Activated CD8-positive, alpha-beta T cell treated with anti-CD3 and anti-CD28 coated beads for 36 hours (primary cell): ENCODE results near the gene ARPIN. TPM values are rescaled to one million over a fixed set of nuclear protein-coding genes. Genes with fewer than 3 reads are reported as not detected.
"Not testable (repeated sequence)": the region's sequence is repeated elsewhere in the genome, so short reads cannot be mapped to it uniquely, and the experiment has no call there.

Experiments used
- ATAC-seq: fragments of 200-7000 bp; cut with Tn5 transposase; one replicate; pipeline ENCODE4 v1.10.0; 2021; ENCODE audit warnings: mild to moderate bottlenecking, moderate library complexity
- CTCF ChIA-PET: fragments of 350-600 bp; sonication (Branson Sonifier 250); formaldehyde crosslinking; loops from one replicate; lab custom pipeline; 2021; ENCODE audit warnings: antibody characterized with exemption; lab: Charles Lee
- POLR2A ChIA-PET: fragments of 350-600 bp; sonication (Branson Sonifier 250); formaldehyde crosslinking; loops from one replicate; lab custom pipeline; 2021; ENCODE audit warnings: antibody characterized with exemption; lab: Charles Lee
- DNase-seq: peaks from one replicate; pipeline ENCODE4 v3.0.0-alpha.2; 2020
- H3K27ac Mint-ChIP-seq: one replicate; pipeline ENCODE4 v1.8.0; 2021; ENCODE audit warnings: mild to moderate bottlenecking, mixed read lengths
- H3K27me3 Mint-ChIP-seq: one replicate; pipeline ENCODE4 v1.8.0; 2021; ENCODE audit warnings: mixed read lengths
- H3K36me3 Mint-ChIP-seq: one replicate; pipeline ENCODE4 v1.8.0; 2021; ENCODE audit warnings: low read depth, mixed read lengths
- H3K4me1 Mint-ChIP-seq: one replicate; pipeline ENCODE4 v1.8.0; 2021; ENCODE audit warnings: low read depth, mixed read lengths
- H3K4me3 Mint-ChIP-seq: one replicate; pipeline ENCODE4 v1.8.0; 2021; ENCODE audit warnings: mild to moderate bottlenecking, moderate library complexity, mixed read lengths
- H3K9me3 Mint-ChIP-seq: one replicate; pipeline ENCODE4 v1.8.0; 2021; ENCODE audit warnings: mixed read lengths
- CTCF ChIP-seq: fragments of 200-600 bp; IDR thresholded peaks from one replicate; pipeline ENCODE4 v1.8.0; 2022; ENCODE audit warnings: antibody characterized with exemption, mild to moderate bottlenecking
- intact Hi-C: fragments of 100-400 bp; cut with micrococcal nuclease; formaldehyde crosslinking; loops from one replicate; pipeline ENCODE4 v1.10.0; 2022
- total RNA-seq, 2 experiments: library from RNA; stranded (reverse); gene quantifications; one replicate each; pipeline ENCODE4 v1.2.3, GENCODE V29; 2021

Gene ARPIN
- total RNA-seq, 2 experiments from 2014 or later, result not detected

GRCh38 chr15:89858661-89859458 is 53.9 kb downstream of the ARPIN start:
- ATAC-seq, result no peak
- POLR2A ChIA-PET, result no interaction called here

GRCh38 chr15:89857673-89858072 is 55.1 kb downstream of the ARPIN start:
- no peak for ATAC-seq
- Mint-ChIP-seq H3K4me3 (no peak overlapping the region), H3K9me3 (no peaks in the 10 kb centered on the region), H3K27ac (no peak overlapping the region), H3K4me1 (peaks cover 5% of the 10 kb centered on the region), H3K36me3 (peaks cover 14% of the 10 kb centered on the region), H3K27me3 (no peaks in the 10 kb centered on the region)
- intact Hi-C loops, result no loop called here
- POLR2A ChIA-PET, result no interaction called here
- no peak for TF ChIP-seq CTCF
- DNase-seq, result no peak
- CTCF ChIA-PET, result interaction anchor here (1.4 kb wide), 2 partner anchors 17 to 97 kb away, joined by 3 to 5 read pairs; no protein-coding TSS in a partner anchor

More at GRCh38 chr15:89858661-89859458, 53.9 kb downstream of the ARPIN start:
- Mint-ChIP-seq H3K9me3 (no peaks in the 10 kb centered on the region), H3K4me1 (peaks cover 5% of the 10 kb centered on the region), H3K27ac (no peak overlapping the region), H3K4me3 (no peak overlapping the region), H3K27me3 (no peaks in the 10 kb centered on the region), H3K36me3 (peaks cover 11% of the 10 kb centered on the region)
- CTCF ChIA-PET, result interaction anchor here (2.9 kb wide), 1 partner anchor 98 kb away, joined by 8 read pairs; no protein-coding TSS in a partner anchor
- TF ChIP-seq CTCF, result no peak
- no peak for DNase-seq
- intact Hi-C loops, result no loop called here

- no peaks in the 10 kb centered on the region for H3K9me3 Mint-ChIP-seq
- no peak for ATAC-seq
- H3K4me3 Mint-ChIP-seq, result no peak overlapping the region
- no peak overlapping the region for H3K27ac Mint-ChIP-seq
- intact Hi-C loops, result no loop called here
- no peaks in the 10 kb centered on the region for H3K27me3 Mint-ChIP-seq
- ChIA-PET CTCF (no interaction called here), POLR2A (no interaction called here)
- H3K4me1 Mint-ChIP-seq, result peaks cover 11% of the 10 kb centered on the region
- DNase-seq, result no peak
- TF ChIP-seq CTCF, result no peak
- peaks cover 19% of the 10 kb centered on the region for H3K36me3 Mint-ChIP-seq
These were observed 56.8 kb downstream of the ARPIN start for GRCh38 chr15:89855948-89856347.

- CTCF ChIA-PET, H3K4me1 Mint-ChIP-seq, ATAC-seq, H3K9me3 Mint-ChIP-seq, H3K27ac Mint-ChIP-seq, H3K27me3 Mint-ChIP-seq, POLR2A ChIA-PET, H3K4me3 Mint-ChIP-seq, intact Hi-C loops, DNase-seq: not testable (repeated sequence)
- peaks cover 19% of the 10 kb centered on the region for H3K36me3 Mint-ChIP-seq
These were observed 57.9 kb downstream of the ARPIN start for GRCh38 chr15:89854863-89855262.

GRCh38 chr15:89852342-89852995 is 60.3 kb downstream of the ARPIN start:
- no peak for DNase-seq
- POLR2A ChIA-PET, result no interaction called here
- Mint-ChIP-seq H3K9me3 (no peaks in the 10 kb centered on the region), H3K4me1 (peaks cover 5% of the 10 kb centered on the region), H3K27me3 (no peaks in the 10 kb centered on the region), H3K4me3 (no peak overlapping the region), H3K27ac (no peak overlapping the region), H3K36me3 (peaks cover 21% of the 10 kb centered on the region)
- ATAC-seq, result no peak
- CTCF ChIA-PET, result interaction anchor here (3.8 kb wide), 1 partner anchor 22 kb away, joined by 15 read pairs; no protein-coding TSS in a partner anchor
- intact Hi-C loops, result no loop called here
- no peak for TF ChIP-seq CTCF
